ENCODE results near the gene SP140L.
"Not testable (repeated sequence)": the region's sequence is repeated elsewhere in the genome, so short reads cannot be mapped to it uniquely, and the experiment has no call there.

The SP140L gene

DNA sequence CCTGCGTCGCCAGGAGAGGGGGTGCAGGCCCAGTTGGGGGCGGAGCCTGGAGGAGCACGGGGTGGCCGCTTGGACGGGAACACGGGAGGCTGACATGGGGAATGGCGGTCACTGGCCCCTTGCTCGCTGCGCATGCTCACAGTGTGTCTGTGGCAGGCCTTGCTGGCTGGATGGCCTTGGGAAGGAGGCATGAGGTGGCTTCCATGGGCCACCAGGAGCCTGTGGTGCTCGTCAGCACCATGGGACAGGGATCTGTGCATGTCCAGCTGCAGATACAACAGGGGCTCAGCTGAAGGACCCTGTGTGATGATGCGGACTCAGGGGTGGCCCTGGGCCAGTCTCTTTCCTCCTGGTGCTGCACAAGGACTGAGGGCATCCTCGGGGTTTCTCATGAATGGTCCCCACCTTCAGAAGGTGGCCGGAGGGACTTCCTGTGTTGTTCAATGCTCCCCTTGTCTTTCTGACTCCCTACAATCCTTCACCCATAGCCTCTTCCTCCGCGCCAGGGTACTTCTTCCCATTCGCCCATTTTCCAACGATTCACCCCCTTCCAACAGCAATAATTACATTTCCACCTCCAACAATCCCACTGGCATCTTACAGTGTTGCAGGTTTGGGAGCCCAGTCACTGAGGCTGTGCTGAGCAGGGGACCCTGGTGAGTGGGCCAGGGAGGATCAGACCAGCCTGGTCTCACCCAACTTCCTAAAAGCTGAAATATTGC, 3.4 kb upstream of the SP140L start:
- DNase-seq (ENCODE audit: low read depth in 2 of 2), result no peak

DNA sequence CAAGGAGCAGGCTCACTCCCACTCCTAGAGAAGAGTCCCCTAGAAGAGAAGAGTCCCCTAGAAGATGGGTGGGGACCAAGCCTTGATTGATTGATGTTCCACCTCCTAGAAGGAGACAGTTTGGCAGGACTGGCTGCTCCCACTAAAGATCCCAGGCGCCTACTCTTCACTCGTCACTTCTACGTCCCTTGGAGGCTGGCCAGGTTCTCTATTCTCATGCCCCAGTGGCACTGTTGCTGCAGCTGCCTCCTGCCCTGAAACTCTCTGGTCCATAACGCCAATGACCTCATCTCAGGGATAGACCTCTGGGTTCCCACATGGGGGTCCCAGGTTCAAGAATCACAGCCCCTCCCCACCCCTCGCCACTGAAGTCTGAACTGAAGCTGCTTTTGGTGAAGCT, 2.5 kb upstream of the SP140L start:
- no peak for DNase-seq (ENCODE audit: low read depth in 2 of 2)

DNA sequence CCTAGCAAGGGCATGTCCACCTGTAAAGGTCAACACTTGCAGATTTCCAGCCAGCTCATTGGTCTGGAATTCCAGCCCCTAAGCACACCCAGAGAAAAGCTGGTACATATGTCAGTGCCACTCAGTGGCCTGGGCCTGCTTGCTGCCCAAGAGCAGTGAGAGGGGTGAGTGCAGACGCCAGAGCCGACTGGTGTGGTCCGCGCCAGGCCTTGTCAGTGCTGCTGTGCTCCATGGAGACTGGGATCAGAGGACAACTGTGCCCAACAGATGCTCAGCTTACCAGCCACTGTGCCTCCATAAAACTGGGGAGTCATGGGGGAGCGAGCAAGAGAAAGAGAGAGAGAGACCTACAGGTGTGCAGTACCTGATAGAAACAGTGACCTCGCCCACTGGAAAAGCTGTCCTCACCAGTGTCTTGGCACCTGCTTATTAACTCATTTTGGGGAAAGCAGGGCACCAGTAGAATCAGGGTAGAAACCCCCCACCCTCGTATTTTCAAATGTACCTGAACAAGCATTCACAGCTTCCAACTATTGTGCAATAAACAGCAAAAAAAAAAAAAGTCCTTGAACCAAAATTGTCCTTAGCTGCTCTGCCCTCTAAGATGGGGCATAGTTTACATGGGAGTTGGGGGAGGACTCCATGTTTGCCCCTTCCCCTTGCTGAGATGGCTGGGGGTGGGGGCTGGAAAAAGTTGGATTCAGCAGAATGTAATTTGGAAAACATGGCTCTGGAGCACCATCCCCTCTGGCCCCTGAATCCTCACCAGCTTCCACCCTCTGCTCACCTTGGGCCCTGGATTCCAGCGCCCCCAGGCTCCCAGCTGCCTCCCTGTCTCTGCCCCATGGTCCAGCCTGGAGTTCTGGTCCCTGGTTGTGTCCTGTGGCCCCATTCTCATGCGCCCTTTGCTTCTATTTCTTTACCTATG, 1.4 kb upstream of the SP140L start:
- no peak for DNase-seq (ENCODE audit: low read depth in 2 of 2)

GRCh38 chr2:230327418-230328154, 593 bp downstream of the SP140L start:
- no peak for DNase-seq (ENCODE audit: low read depth in 2 of 2)

DNA sequence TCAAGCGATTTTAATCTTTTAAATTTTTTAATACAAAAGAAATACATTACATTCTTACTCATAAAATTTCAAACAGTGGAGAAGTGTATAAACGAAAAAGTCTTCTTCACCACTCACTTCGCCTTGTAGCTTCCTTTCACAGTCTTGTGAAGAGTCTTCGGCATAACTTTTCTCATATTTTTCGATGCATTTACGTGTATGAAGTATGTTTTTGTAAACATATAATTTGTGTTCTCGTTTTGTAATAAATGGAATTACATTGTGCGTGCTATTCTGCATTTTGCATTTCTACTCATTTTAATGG, 1.1 kb downstream of the SP140L start:
- DNase-seq (ENCODE audit: low read depth in 2 of 2), result no peak

DNA sequence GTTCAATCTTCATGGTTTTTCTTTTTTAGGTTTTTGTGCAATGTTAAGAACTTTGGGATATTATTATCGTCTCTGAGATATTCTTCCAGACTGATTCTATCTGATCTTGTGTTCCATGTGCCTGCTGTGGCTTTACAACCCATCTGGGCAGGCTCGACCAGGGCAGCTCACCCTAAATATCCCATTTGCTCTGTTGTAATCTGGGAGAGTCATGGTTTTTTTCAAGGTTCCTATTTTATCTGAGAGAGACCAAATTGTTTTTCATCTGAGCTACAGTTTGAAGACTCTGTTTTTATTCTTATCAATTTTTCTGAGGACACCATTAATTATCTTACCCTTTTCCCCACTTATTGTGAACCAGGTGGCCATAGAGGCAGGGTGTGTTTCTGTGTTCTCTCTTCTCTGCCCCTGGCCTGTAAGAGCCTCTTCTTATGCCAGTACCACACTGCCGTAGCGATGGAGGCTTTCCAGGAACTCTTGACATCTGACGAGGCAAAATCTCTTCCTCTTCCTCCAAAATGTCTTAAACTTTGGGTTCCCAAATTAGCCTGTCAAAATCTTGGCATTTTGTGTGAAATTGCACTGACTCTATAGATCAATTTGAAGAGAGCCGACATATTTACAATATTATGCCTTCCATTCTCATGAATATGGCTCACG, 3.1 kb downstream of the SP140L start:
- no peak for DNase-seq (ENCODE audit: low read depth in 2 of 2)

DNA sequence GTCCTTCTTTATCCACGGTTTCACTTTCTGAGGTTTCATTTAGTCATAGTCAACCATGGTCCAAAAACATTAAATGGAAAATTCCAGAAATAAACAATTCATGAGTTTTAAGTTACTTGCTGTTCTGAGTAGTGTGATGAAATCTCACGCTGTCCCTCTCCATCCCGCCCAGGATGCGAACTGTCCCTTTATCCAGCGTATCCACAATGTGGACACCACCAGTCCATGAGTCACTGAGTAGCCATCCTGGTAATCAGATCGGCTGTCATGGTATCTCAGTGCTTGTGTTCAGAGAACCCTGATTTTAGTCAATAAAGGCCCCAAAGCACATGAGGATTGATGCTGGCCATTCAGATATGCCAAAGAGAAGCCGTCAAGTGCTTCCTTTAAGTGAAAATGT, 3.7 kb downstream of the SP140L start:
- no peak for DNase-seq (ENCODE audit: low read depth in 2 of 2)

DNA sequence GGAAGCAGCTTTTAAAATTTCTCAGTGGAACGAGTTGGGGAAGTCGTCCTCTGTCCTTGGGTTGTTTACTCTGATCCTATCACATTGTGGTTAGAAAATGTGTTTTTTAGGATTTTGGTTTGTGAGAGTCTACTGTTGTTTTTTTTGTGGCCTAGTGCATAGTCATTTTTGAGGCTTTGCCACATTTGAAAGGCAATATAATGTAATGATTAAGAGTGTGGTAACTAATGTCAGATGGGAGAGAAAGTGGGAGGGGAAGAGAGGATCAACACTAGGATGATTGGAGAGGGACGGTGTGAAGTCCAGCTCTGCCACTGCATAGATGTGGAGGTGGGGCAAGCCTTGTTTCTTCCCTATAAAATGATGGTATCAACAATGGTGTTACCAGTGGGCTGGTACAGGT, 8.5 kb downstream of the SP140L start:
- no peak for DNase-seq (ENCODE audit: low read depth in 2 of 2)

DNA sequence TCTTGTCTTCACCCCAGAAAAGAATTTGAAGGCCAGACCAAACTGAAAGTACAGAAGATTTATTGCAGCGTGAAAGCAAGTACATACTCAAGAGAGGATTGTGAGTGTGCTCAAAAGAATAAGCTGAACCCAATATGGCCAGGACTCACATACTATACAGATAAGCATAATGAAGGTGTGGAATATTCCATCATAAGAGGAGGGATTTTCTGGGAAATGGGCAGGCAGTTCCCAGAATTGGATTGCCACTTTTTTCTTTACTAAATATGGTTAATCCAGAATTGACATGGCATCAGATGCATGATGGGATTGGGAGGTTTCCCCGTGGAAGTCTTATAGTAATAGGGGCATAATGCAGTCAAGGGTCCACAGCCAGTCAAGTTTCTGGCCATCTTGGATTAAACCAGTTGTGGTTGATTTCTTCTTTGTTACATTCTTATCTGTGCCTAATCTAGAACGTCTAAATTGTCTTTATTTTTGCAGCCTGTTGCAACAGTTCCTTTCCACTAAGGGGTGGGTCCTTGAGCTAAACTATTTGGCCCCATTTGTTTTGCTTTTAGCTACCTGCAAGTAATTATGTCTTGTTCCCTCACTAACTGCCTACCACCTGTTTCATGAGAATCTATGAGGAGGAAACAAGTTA, 9.0 kb downstream of the SP140L start:
- no peak for DNase-seq (ENCODE audit: low read depth in 2 of 2)

DNA sequence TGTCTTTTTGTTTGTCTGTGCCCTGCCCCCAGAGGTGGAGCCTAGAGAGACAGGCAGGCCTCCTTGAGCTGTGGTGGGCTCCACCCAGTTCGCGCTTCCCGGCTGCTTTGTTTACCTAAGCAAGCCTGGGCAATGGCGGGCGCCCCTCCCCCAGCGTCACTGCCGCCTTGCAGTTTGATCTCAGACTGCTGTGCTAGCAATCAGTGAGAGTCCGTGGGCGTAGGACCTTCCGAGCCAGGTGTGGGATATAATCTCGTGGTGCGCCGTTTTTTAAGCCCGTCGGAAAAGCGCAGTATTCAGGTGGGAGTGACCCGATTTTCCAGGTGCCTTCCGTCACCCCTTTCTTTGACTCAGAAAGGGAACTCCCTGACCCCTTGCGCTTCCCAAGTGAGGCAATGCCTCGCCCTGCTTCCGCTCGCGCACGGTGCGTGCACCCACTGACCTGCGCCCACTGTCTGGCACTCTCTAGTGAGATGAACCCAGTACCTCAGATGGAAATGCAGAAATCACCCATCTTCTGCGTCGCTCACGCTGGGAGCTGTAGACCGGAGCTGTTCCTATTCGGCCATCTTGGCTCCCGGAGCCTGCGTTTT, 15.0 kb downstream of the SP140L start:
- not testable (repeated sequence) for DNase-seq (ENCODE audit: low read depth in 2 of 2)

DNA sequence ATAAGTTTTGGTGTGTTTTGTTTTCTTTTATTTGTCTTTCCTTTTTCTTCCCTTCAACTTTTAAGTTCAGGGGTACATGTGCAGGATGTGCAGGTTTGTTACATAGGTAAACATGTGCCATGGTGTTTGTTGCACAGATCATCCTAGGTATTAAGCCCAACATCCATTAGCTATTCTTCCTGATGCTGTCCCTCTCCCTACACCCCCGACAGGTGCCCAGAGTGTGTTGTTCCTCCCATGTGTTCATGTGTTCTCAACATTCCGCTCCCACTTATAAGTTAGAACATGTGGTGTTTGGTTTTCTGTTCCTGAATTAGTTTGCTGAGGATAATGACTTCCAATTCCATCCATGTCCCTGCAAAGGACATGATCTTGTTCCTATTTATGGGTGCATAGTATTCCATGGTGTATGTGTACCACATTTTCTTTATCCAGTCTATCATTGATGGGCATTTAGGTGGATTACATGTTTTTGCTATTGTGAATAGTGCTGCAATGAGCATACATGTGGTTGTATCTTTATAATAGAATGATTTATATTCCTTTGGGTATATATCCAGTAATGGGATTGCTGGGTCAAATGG, 16.1 kb downstream of the SP140L start:
- DNase-seq (ENCODE audit: low read depth in 2 of 2), result not testable (repeated sequence)

- DNase-seq (ENCODE audit: low read depth in 2 of 2), result no peak
Observed at GRCh38 chr2:230343747-230344146, 16.8 kb downstream of the SP140L start.

- DNase-seq (ENCODE audit: low read depth in 2 of 2), result no peak
Observed at GRCh38 chr2:230346465-230346864, 19.5 kb downstream of the SP140L start.

GRCh38 chr2:230346921-230347533, 20.0 kb downstream of the SP140L start:
- no peak for DNase-seq (ENCODE audit: low read depth in 2 of 2)

GRCh38 chr2:230347659-230348305, 20.8 kb downstream of the SP140L start:
- no peak for DNase-seq (ENCODE audit: low read depth in 2 of 2)

- DNase-seq (ENCODE audit: low read depth in 2 of 2), result no peak
Observed at GRCh38 chr2:230348787-230349186, 21.8 kb downstream of the SP140L start.

DNA sequence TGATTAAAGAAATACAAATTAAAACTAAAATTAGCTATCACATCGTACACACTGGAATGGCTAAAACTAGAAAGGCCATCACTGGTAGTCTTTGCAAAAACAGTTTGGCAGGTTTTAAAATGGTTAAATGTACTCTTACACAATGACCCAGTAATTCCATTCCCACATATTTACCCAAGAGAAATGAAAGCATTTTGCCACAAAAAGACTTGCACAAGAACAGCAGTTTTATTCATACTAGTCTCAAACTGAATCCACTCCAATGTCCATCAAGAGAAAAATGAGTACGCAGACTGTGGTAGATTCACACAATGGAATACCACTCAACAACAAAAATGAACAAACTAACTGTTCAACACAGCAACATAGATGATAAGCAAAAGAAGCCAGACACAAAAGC, 29.1 kb downstream of the SP140L start:
- DNase-seq (ENCODE audit: low read depth in 2 of 2), result no peak

- DNase-seq (ENCODE audit: low read depth in 2 of 2), result no peak
Observed at GRCh38 chr2:230358305-230358704, 31.3 kb downstream of the SP140L start.

DNA sequence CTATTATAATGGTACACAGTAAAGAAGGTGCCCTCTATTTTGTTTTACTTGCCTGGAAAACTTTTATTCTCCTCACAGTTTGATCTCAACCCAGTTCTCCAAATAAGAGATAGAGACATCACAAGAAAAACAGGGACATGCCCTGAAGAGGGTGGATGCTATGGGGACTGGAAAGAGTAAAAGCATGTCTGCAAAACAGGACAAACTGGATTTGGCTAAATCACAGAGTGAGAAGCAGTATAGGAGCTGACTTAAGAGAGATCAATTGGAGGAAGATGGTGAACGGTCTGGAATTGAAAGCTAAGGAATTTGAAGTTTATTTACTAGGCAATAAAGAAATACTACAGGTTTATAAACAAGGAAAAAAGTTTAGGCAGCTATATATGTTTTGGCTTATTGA, 33.0 kb downstream of the SP140L start:
- no peak for DNase-seq (ENCODE audit: low read depth in 2 of 2)
